NCI-H2107 treated with DMSO at 0.1 percent for 48 hours (cell line): ENCODE data around the gene NCAPH2.
A peak's percentile ranks its signal among the peaks of the same experiment; 100 is the strongest.
"Not testable (repeated sequence)": the region's sequence is repeated elsewhere in the genome, so short reads cannot be mapped to it uniquely, and the experiment has no call there.

Experiments used
- DNase-seq: peaks from one replicate; lab custom pipeline; 2025; ENCODE audit not compliant: unreplicated experiment; lab: John Stamatoyannopoulos, UW

The NCAPH2 gene

DNA sequence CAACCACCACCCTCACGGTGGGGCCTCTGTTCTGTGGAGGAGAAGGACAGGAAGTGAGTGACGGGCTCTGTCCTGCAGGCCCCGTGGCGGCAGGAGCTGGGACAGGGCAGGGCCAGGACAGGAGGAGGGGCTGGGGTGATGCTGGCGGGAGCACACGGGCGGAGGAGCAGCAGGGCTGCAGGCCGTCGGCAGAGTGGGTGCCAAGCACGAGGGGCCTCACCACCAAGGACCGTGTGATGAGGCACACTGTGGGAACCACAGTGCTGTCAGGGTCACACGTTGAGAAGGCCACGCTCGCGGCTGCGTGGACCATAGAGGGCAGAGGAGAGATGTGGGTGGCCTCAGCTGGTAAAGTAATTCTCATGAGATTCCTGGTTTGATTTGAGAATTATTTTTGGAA is 8.9 kb downstream of the NCAPH2 start:
- DNase-seq, result no peak

DNA sequence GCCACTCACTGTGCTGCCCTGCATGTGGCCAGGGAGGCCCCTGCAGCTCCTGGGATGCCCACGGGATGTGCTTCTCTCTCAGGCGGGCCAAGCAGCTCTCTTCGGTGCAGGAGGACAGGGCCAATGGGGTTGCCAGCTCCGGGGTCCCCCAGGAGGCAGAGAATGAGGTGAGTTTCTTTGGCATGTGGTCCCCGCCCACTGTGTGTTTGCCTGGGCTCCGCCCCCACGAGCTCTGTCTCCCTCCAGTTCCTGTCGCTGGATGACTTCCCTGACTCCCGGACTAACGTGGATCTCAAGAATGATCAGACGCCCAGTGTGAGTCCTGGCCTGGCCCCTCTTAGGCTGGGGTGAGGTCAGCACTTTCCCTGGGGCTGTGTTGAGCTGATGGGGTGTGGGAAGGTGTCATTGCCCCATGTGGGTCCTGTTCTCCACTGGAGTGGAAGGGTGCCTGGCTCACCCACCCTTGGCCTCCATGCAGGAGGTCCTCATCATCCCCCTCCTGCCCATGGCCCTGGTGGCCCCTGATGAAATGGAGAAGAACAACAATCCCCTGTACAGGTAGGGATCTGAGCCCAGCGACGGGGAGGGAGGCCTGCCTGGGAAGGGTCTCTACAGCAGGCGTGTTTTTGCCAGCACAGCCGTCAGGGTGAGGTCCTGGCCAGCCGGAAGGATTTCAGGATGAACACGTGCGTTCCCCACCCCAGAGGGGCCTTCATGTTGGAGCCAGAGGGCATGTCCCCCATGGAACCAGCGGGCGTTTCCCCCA is 9.7 kb downstream of the NCAPH2 start:
- DNase-seq, result no peak

GRCh38 chr22:50518606-50519005 is 10.6 kb downstream of the NCAPH2 start:
- no peak for DNase-seq

GRCh38 chr22:50519151-50519550 is 11.1 kb downstream of the NCAPH2 start:
- DNase-seq, result no peak

- DNase-seq, result not testable (repeated sequence)
Measured at GRCh38 chr22:50520184-50520583, 12.2 kb downstream of the NCAPH2 start.

DNA sequence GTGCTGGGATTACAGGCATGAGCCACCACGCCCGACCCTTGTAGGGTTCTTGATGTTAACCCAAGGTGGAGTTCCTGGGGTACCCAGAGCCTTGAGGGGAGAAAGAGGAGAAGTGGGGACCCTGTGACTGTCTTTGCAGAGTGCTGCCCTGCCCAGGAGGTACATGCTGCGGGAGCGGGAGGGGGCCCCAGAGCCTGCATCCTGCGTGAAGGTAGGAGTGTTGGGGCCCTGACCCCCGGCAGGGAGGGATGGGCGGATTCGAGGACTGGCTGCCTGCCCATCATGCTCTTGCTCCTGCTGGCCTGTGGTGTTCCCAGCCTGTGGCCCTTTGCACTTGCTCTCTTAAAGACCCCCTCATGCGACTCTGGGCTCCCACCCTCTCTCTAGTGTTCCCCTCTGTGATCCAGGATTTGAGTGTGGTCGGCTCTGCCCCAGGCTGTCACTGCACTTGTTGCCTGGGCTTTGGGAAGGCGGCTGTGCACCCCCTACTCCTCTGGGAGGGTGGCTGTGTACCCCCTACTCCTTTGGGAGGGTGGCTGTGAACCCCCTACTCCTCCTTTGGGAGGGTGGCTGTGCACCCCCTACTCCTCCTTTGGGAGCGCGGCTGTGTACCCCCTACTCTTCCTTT is 12.9 kb downstream of the NCAPH2 start:
- DNase-seq, result no peak

DNA sequence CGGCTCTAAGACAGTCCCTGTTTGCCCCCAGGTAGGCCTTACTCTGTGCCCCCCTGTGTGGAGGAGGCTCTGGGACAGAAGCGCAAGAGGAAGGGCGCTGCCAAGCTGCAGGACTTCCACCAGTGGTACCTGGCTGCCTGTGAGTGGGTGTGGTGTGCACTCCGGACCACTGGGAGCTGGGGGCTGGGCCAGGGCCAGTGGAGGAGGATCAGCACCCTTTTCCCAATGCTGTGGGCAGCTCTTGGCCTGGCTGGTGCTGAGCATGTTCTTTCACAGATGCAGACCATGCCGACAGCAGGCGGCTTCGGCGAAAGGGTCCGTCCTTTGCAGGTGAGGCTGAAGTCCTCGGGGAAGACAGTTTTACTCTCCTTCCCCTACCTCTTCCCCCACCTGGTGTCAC is 13.7 kb downstream of the NCAPH2 start:
- no peak for DNase-seq

DNA sequence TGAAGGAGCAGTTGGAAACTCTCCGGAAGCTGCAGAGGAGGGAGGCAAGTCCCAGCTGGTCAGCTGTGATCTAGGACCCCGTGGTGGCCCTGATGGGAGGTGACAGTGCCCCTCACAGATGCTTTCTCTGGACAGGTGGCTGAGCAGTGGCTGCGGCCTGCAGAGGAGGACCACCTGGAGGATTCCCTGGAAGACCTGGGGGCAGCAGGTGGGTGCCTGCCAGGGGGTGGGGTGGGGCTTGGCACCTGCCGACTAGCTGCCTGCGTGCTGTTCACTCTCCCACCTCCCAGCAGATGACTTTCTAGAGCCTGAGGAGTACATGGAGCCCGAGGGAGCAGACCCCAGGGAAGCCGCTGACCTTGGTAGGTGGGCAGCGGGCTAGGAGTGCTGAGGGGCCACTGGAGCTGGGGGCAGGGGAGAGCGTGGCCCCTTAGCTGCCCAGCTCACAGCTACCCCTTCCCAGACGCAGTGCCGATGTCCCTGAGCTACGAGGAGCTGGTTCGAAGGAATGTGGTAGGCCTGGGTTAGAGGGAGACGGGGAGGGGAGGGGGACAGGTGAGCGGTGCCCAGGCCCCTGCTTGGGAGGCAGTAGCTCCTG is 14.3 kb downstream of the NCAPH2 start:
- no peak for DNase-seq

DNA sequence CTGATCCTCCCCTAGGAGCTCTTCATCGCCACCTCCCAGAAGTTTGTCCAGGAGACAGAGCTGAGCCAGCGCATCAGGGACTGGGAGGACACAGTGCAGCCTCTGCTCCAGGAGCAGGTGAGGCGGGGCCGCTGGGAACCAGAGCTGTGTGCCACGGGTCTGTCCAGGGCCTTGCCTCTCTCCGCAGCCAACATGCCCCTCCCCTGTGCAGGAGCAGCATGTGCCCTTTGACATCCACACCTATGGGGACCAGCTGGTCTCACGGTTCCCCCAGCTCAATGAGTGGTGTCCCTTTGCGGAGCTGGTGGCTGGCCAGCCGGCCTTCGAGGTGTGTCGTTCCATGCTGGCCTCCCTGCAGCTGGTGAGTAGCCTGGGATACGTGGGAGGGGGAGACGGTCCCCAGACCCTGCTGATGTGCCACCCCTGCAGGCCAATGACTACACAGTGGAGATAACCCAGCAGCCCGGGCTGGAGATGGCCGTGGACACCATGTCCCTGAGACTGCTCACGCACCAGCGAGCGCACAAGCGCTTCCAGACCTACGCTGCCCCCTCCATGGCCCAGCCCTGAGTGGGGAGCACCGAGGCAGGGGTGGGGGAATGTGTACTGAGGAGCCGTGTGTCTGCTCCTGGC is 14.9 kb downstream of the NCAPH2 start:
- no peak for DNase-seq

DNA sequence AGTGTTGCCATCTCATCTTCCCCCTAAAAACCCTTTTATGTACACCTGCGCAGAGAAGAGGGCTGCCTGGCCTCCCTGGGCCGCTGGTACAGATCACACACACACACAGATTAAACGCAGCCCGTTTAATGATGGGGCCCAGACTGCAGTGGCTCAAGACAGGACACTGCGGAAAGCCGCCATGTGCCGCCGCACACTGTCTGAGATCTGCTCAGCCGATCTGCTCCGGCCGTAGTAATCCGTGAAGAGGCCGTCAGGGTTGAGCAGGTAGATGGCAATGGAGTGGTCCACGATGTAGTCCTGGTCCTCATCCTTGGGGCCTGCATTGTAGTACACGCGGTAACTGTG is 15.4 kb downstream of the NCAPH2 start:
- no peak for DNase-seq

DNA sequence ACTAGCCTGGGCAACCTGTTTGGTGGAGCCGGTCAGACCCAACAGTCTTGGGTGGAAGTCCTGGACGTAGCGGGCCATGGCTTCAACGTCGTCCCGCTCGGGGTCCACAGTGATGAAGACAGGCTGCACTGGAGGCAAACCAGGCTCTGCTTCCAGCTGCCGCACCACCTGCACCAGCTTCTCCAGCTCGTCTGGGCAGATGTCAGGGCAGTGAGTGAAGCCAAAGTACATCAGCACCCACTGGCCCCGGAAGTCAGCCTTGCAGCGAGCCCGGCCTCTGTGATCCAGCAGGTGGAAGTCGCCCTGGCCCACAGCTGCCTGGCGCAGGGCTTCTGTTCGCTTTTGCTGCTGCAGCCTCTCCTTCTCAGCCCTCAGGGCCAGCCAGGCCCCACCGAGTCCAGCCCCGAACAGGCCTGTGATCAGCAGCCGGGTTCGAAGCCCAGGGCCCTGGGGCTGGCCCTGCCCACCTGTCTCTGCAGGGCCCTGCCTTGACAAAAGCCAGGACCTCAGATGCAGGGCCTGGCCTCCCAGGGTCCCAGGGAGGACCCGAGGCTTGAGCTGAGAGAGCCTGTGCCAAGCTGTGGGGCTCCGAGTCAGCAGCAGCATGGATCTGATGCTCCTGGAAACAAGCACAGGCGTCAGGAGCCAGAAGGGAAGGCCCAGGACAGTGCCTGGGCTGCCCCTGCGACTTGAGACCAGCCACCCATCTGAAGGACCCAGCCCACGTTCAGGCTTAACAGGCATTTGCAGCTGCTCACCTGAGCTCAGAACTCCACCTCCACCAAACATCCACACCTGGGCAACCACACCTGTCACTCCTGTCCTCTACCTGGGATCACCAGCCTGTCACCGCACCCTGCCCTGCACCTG is 16.0 kb downstream of the NCAPH2 start:
- no peak for DNase-seq

- no peak for DNase-seq
Measured at GRCh38 chr22:50524676-50525103, 16.7 kb downstream of the NCAPH2 start.

- peak; percentile 71 for DNase-seq
Measured at GRCh38 chr22:50525104-50525857, 17.3 kb downstream of the NCAPH2 start, which contains the start of gene SCO2. Gene SCO2, minus strand, starts transcription at chr22:50525598. Its CDS starts 1,187 bp downstream, at chr22:50524411.

GRCh38 chr22:50525858-50526107 is 17.8 kb downstream of the NCAPH2 start:
- DNase-seq, result no peak

- DNase-seq, result no peak
Measured at GRCh38 chr22:50526108-50526833, 18.2 kb downstream of the NCAPH2 start.

DNA sequence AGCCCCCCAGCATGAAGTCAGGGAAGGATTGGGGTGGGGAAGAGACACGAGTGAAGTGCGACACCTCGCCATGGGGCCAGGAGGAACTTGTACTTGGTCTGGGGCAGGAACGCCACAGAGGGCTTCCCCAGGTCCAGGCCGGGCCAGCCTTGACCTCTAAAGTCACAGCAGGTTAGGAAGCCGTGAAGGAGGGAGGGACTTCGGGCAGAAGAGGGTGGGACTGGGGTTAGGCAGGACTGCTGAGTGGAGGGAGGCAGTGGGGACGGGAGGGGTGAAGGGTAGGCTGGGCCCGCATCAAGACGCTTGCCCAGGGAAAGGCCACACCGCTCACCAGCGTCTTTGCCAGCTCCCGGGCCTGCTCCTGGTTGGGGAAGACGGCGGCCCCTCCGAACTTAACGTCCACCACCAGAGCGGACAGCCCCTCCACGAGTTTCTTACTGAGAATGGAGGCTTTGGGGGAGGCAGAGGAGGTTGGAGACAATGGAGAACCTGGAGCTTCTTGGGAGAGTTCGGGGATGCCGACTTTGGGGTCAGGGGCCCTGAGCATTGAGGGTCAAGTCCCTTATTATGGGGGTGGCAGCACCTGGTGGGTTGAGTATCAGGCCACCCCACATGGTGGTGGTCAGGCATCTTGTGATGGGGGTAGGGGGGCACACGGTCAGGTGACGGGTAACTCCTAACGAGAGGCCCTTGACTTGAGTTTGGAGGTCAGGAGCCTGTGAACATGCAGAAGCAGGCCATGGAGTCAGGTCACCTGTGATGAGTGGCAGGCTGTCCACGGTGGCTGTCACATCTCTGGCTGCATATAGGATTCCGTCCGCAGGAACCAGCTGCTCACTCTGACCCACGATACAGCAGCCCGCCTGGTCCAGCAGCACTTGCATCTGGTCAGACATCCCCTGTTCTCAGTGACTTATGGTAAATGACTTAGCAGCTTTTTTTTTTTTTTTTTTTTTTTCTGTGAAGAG is 19.1 kb downstream of the NCAPH2 start:
- no peak for DNase-seq

GRCh38 chr22:50527921-50528681 is 20.1 kb downstream of the NCAPH2 start:
- no peak for DNase-seq
